HT-29 (cell line): ENCODE results near the gene KCNN2. TPM values are rescaled to one million over a fixed set of nuclear protein-coding genes. Genes with fewer than 3 reads are reported as not detected.
A peak's percentile ranks its signal among the peaks of the same experiment; 100 is the strongest.

Experiments
- DNase-seq: peaks from one replicate; pipeline ENCODE4 v3.0.0-alpha.2; 2015; ENCODE audit warnings: low spot score
- total RNA-seq: library from RNA; depleted of rRNA; stranded (reverse); fragments of >200 nt; shearing (Covaris generic); gene quantifications from 2 replicates; pipeline ENCODE4 v1.2.3, GENCODE V29; 2014

Gene KCNN2
- total RNA-seq, 1 experiment from 2014 or later = not detected

DNA sequence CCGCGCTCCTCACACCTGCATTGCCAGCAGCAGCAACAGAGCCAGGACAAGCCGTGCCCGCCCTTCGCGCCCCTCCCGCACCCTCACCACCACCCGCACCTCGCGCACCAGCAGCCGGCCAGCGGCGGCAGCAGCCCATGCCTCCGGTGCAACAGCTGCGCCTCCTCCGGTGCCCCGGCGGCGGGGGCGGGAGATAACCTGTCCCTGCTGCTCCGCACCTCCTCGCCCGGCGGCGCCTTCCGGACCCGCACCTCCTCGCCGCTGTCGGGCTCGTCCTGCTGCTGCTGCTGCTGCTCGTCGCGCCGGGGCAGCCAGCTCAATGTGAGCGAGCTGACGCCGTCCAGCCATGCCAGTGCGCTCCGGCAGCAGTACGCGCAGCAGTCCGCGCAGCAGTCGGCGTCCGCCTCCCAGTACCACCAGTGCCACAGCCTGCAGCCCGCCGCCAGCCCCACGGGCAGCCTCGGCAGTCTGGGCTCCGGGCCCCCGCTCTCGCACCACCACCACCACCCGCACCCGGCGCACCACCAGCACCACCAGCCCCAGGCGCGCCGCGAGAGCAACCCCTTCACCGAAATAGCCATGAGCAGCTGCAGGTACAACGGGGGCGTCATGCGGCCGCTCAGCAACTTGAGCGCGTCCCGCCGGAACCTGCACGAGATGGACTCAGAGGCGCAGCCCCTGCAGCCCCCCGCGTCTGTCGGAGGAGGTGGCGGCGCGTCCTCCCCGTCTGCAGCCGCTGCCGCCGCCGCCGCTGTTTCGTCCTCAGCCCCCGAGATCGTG lies 517 bp downstream of the KCNN2 start:
- no peak for DNase-seq

DNA sequence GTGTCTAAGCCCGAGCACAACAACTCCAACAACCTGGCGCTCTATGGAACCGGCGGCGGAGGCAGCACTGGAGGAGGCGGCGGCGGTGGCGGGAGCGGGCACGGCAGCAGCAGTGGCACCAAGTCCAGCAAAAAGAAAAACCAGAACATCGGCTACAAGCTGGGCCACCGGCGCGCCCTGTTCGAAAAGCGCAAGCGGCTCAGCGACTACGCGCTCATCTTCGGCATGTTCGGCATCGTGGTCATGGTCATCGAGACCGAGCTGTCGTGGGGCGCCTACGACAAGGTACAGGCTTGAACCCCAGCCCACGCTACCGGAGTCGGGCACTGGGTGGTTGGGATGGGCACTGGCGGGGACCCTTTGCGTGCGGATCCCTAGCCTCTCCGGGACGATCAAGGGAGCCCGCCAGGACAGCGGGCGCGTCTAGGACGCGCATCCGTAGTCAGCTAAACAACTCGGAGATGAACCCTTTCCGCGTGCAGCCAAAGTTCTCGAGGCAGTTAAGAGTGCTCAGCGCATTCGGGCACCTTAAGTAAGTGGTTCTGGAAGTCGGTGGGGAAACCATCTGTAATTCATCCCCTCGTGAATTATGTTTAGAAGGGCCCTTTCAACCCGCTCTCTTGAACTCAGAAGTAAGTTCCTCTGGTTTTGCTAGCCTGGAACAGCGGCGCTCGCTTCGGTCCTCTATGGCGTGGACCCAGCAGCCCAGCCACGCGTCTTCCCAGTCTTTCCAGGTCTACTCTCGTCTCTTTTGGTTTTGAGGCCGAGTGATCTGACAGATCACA lies 1.3 kb downstream of the KCNN2 start:
- DNase-seq = no peak

DNA sequence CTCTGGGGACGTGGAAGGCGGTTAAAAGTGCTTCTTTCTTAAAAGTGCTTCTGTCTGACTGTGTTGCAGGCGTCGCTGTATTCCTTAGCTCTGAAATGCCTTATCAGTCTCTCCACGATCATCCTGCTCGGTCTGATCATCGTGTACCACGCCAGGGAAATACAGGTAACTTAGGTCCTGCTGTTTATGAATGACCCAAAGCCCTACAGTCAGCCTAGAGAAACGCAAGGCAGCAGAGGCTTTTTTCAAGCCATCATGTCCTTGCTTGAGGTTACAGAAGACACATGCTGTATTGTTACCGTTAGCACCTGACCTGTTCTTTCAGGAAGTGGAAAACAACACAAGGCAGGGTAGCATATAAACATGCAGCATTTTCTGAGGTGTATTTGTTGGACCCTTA lies 2.0 kb downstream of the KCNN2 start:
- DNase-seq = no peak

DNA sequence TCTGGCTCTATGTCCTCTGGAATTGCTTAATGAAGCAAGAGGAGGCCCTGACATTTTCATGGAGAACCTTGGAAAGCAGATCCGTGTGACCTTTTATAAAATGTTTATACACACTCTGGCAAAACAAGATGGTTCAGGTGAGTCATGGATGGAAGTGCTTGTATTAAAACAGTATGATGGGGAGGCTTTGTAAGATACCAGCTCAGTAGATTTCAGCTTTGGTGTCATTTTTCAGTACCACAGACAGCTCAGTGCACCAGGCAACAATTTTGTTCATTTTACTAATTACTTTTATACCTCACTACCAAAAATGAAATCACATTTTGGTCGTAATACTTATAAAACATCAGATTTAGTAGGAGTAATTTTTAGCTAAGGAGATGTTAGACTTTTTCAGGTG lies 5.2 kb downstream of the KCNN2 start:
- no peak for DNase-seq

DNA sequence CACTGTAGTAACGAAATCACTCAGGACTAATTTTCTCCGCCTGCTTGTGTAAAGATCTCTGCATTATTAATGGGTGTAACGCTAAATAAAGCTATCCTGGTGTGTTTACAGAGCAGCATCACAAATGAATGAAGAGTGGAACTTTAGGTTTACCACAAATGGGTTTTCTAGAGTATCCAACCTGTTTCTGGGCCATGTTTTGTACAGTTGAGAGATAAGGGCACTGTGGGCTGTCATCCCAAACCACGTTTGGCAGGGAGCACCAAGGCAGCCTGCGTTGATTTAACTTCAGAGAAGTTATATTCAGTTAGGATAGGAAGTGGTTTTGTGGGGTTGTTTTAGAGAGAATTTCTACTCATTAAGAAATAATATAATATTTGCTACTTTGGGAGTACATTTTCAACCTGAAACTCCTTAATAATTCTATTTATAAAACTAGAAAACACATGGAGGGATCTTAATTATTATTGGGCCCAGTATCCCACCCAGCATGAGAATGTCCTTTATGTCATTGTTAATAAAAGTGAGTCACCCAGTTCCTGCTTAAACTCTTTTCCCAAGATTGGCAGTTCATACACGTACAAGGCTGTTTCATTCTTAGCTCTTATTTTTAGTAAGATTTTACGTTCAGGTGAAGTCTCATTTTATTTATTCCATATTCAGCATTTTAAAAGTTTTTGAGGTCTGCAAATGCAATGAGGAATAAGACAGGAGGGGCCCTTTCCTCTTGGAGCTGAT lies 8.0 kb downstream of the KCNN2 start:
- no peak for DNase-seq

DNA sequence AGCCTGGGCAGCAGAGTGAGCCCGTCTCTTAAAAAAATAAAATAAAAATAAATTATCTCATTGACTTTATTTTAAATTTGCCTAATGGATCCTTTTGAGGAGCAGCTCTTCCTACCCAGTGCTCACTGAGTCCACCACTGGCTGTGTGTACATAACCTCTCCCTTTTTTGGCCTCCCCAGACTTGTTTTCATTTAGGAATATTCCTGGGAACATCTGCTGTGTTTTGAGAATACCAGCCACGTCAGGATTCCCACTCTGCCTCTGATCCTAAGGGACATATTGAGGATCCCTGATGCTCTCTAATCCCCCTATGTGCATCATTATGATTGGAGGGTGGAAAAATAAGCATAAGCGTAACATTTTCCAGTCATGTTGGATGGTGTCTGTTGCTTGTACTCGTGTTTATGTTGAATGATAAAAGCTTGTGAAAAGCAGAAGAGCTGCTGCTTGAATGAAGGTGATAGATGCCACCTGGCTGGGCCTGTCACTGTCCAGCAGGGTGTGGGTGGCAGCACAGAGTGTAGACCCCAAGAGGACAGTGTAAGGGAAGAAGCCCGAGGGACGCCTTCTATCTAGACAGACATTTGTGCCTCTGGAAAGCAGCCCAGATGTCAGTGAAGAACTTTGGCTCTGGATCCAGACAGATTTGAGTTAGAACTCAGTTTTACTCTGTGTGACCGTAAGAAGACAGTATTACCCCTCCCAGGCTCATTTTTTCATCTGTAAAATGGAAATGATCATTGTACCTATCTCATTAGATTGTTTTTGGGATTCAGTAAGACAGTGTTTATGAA lies 15.4 kb downstream of the KCNN2 start:
- DNase-seq = no peak

DNA sequence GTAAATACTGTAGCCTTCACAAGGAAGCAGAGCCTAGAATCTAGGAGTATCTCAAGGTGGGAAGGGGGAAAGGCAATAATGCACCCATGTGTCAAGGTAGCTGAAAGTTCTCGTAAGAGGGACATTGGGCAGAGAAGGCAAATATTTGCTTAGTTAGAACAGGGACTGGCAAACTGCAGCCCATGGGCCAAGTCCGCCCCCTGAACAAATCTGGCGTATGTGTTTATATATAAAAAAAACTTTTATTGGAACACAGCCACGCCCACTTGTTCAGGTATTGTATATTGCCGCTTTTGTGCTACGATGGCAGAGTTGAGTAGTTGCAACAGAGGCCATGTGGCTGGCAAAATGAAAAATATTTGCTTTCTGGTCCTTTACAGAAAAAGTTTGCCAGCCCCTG lies 16.1 kb downstream of the KCNN2 start:
- no peak for DNase-seq

DNA sequence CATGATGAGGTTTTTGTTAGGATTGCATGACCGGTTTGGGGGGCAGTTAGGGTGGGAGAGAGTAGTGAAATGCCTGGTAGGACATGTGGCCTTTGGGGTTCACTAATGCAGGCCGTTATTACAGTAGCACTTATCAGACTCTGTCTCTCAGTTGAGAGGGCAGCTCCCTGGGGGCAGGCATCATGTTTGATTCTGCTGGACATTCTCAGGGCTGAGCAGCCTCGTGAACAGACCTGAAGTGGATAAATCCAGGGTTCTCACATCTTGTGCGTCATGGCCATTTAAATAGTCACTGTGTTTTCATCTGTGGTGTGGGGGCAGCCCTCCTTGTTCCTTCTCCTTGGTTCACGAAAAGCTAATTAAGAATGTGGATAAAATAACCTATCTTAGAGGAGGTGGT lies 18.9 kb downstream of the KCNN2 start:
- no peak for DNase-seq

DNA sequence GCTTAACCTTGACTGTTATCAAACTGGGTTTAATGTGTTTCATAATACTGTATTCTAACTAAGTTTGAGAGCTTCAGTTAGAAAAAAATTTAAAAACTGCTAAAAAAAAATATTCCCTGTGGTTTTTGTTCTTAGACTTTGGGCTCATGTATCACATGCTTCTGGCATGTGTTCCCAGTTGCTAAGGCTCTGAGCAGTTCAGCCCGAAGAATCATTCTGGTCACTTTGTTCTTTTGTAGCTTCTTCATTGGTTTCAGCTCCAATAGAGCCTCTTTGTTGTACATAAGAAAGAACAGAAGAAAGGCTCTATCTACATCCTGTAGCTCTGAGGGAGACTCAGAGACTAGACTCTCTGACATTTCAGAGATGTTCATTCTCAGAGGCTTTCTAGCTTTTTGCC lies 25.6 kb downstream of the KCNN2 start:
- DNase-seq = no peak

DNA sequence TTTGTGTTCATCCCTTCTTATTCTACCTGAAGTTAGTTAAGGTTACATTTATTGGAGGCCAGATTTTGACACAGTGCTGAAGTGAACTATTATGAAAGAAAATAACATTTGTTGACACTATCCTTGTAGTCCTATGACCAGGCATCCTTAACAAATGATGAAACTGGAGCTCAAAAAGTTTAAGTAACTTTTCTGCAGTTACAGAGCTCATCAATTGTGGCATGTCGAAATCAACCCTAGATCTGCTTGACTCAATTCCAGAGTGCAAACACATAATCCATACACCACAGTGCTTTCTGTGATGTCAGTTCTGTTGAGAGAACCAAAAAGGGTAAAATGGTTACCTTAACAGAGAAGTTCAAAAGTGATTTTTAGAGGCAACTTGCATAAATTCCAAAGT lies 28.6 kb downstream of the KCNN2 start:
- DNase-seq = no peak

DNA sequence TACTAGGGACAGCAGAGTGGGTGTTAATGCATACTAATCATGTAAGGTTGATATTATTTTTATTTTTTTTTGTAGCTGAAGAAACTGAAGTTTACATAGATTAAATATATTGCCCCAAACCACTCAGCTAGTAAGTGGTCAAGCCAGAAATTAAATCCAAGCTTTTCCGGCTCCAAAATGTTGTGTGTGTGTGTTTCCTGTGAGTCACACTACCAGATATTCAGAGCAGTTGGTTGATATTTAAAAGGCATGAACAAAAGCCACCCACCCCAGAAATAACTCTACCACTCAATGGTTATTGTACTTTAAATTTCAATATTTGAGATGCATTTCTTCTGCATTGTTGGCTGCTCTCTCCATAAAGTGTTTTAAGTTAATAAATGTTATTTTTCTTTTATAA lies 29.5 kb downstream of the KCNN2 start:
- no peak for DNase-seq

DNA sequence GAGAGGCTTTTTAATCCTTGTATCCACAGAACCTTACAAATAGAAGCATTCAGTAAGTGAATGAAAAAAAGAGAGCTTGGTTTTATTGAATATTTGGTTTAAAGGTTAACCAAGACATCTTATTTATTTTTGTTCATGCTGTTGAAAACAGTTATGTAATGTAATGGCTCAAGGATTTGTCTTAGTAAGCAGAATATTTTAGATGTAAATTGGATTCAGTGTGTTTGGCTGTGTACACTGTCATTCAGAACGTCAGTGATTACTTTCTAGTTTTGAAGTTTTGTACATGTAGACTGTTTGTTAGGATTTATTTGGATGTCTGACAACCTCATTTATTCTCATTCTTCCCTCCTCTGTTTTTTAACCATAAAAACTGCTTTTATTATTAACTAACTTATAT lies 31.3 kb downstream of the KCNN2 start:
- DNase-seq = no peak

DNA sequence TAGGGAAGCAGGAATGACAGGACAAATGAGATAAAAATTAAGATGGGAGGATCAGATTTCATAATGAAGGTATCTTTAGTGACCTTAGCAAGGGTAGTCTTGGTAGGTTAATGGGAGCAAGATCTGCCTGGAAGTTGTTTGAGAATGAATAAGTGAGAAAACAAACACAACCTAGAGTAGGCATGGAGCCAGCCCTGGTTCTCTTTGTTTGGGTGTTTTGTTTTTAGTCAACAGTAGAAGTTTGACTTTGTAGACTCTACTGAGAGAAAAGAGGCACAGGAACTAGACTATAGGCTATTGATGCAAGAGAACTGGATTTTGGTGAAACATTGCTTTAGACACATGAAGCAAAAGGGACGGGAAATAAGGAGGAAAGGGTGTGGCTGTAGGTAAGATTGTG lies 40.3 kb downstream of the KCNN2 start:
- no peak for DNase-seq

DNA sequence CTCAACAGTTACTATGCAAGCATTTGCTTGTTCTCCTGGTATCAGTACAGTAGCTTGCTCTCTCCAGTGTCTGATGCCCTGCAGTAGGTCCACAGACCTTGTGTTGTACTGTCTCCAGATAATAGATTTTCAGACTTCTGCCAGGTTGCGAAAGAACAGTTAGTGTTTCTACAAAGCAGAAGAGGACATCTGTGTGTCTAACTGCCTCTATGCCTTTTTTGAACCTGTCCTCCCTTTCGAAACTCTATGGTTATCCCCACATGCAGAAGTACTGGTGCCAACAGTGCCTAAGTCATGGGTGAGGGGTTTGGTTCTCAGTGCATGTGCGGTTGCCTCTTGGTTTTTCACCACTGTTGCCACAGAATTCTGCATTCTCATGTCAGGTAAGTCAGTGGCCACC lies 45.9 kb downstream of the KCNN2 start:
- no peak for DNase-seq

DNA sequence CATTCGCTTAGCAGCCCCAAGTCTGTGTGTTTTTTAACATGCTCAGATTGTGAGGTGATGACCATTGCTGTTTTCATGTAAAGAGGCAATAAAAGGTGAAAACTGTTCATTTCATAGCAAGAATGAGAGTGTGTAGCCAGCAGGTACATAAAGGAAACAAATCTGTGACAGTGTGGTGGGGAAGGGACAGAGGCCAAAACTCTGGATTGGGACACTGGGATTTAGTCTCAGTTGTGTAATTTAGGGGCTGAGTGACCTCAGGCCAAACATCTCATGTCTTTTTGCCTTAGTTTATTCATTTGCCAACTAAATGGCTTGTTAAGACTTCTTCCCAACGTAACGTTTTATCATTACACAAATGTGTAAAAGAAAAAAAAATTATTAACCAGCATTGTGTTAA lies 47.0 kb downstream of the KCNN2 start:
- DNase-seq = no peak

DNA sequence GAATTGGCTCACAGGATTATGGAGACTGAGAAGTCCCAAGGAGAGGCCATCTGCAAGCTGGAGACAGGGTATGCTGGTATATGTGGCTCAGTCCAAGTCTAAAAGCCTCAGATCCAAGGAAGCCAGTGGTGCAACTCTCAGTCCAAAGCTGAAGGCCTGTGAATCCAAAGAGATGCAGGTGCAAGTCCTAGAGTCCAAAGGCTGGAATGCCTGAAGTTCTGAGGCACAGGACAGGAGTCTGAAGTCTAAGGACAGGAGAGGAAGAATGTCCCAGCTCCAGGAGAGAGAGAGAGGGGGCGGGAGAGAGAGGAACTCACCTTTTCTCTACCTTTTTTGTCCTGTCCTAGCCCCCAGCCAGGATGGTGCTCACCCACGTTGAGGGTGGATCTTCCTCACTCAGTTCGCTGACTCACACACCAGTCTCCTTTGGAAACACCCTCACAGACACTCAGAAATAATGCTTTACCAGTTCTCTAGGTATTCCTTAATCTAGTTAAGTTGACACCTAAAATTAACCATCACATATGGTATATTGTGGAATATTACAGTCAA lies 49.6 kb downstream of the KCNN2 start:
- DNase-seq = peak; percentile 4

DNA sequence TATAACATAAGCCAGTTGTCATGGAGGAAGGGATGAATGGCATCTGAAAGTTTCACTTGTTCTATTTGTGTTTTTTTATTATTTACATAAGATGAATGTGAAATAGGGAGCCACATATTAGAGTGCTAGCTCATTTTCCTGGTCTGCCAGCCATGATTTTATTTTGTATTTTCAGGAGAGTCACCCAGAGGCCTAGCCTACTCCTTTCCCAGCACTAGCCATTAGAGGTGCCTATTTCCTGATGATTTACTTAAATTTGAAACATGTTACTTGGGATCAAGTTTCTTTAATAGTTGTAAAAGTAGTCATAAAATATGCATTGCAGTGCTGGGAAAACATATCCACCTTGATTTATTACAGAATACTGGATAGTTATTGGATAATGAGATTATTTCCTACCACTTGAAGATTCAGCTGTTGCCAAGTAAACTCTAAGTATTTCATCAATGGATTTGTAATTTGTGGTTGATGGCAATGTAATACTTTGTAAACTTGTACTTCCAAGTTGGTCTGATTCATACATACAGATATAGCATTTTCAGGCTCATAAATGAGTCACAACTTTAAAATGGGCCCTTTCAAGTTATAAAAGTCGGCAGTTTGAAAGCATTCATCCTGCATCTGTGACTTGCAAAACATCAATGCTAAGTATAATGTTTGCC lies 50.8 kb downstream of the KCNN2 start:
- peak; percentile 59 for DNase-seq

DNA sequence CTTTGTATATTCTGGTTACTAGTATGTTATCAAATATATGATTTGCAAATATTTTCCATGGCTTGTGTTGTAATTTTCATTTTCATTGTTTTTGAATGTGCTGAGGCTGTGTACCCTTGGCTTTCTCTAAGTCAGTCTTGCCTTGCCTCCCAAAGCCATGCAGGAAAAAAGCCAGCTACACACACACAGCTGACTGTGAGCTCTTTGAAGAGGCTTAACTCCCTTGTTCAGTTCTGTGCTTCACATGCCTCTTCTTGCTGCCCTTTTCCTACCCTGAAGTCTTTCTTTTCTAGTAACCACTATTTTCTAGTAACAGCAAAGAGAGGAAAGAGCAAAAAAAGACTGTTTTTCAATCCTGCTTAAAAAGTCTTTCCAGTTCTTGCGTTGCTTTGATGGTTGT lies 53.9 kb downstream of the KCNN2 start:
- no peak for DNase-seq

DNA sequence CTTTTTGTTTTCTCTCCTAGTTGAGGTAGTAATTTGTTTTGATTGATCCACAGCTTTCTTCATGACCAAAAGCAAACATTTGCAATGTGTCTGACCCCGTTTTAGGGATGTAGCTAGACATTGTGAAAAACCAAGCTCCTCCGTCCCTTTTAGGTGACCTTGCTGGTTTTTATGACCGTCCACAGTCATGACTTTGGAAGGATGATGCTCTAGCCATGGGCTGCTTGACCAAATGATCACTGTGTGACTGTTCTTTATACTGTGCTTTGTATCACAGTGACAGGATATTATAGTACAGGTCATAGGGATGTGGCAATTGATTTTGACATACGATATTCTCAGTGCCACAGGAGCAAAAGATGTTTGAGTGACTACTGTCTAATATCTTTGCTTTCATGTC lies 54.4 kb downstream of the KCNN2 start:
- DNase-seq = no peak

DNA sequence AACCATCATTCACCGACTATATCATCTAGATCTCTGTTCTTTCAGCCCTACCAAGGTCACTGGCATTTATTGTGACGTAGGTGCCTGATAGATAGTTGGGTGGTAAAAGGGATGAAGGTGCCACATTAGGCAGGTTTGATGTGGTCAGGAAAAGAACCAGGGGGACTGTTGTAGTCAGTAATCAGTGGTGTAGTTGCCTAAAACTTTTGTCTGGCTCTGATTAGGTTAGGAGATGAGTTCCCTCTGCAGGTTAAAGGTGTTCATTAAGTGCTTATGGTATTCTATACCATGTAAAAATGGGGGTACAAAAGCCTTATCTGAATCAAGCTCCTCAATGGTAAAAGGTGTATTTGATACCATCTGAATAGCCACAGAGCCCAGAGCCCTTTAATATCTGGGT lies 55.6 kb downstream of the KCNN2 start:
- DNase-seq = no peak
